HEK293T (cell line): ENCODE data around the gene CCDC180.
"Not testable (repeated sequence)": the region's sequence is repeated elsewhere in the genome, so short reads cannot be mapped to it uniquely, and the experiment has no call there.

Experiments
- BHLHE40 ChIP-seq: fragments of 450-650 bp; IDR thresholded peaks from 2 replicates; pipeline ENCODE4 v1.6.1; 2016; ENCODE audit warnings: mild to moderate bottlenecking, moderate library complexity, borderline replicate concordance
- L3MBTL2 ChIP-seq: fragments of 450-650 bp; conservative IDR thresholded peaks from 2 replicates; pipeline ENCODE4 v1.6.1; 2016; ENCODE audit warnings: mild to moderate bottlenecking

GRCh38 chr9:97335622-97336021, 28.2 kb downstream of the CCDC180 start:
- TF ChIP-seq L3MBTL2, BHLHE40: not testable (repeated sequence)
